Left kidney (tissue), 2 donors: ENCODE results near the gene XYLT1. TPM values are rescaled to one million over a fixed set of nuclear protein-coding genes. Genes with fewer than 3 reads are reported as not detected.

Experiments
- DNase-seq: peaks from one replicate; pipeline ENCODE4 v3.0.0-alpha.2; 2013
- polyA plus RNA-seq: library from polyadenylated mRNA; unstranded; fragments of 120-200 nt; gene quantifications from one replicate; pipeline ENCODE4 v1.2.1, GENCODE V29; 2013; ENCODE audit not compliant: insufficient read length

The XYLT1 gene
- polyA plus RNA-seq, 1 donor: 7.9 TPM

- no peak for DNase-seq
Measured at GRCh38 chr16:17403156-17403809, 67.5 kb downstream of the XYLT1 start.

- DNase-seq: no peak
Measured at GRCh38 chr16:17397499-17397891, 73.3 kb downstream of the XYLT1 start.

- DNase-seq: no peak
Measured at GRCh38 chr16:17396762-17397498, 73.8 kb downstream of the XYLT1 start.

- DNase-seq: no peak
Measured at GRCh38 chr16:17395849-17396480, 74.8 kb downstream of the XYLT1 start.

- DNase-seq: no peak
Measured at GRCh38 chr16:17392857-17393692, 77.7 kb downstream of the XYLT1 start.

GRCh38 chr16:17392127-17392856, 78.5 kb downstream of the XYLT1 start:
- no peak for DNase-seq

GRCh38 chr16:17391715-17392114, 79.0 kb downstream of the XYLT1 start:
- no peak for DNase-seq

- no peak for DNase-seq
Measured at GRCh38 chr16:17389384-17389783, 81.4 kb downstream of the XYLT1 start.

GRCh38 chr16:17387256-17387655, 83.5 kb downstream of the XYLT1 start:
- no peak for DNase-seq

GRCh38 chr16:17386229-17386628, 84.5 kb downstream of the XYLT1 start:
- no peak for DNase-seq

- DNase-seq: no peak
Measured at GRCh38 chr16:17384471-17384870, 86.3 kb downstream of the XYLT1 start.

GRCh38 chr16:17382949-17383863, 87.6 kb downstream of the XYLT1 start:
- DNase-seq: no peak

GRCh38 chr16:17382514-17382913, 88.2 kb downstream of the XYLT1 start:
- no peak for DNase-seq

GRCh38 chr16:17381784-17382183, 89.0 kb downstream of the XYLT1 start:
- no peak for DNase-seq

- DNase-seq: no peak
Measured at GRCh38 chr16:17380613-17381012, 90.1 kb downstream of the XYLT1 start.

- DNase-seq: no peak
Measured at GRCh38 chr16:17379121-17379571, 91.6 kb downstream of the XYLT1 start.

GRCh38 chr16:17377360-17378324, 93.1 kb downstream of the XYLT1 start:
- no peak for DNase-seq

- no peak for DNase-seq
Measured at GRCh38 chr16:17375461-17376304, 95.1 kb downstream of the XYLT1 start.
